NT2/D1 (cell line): ENCODE measurements around the gene FXYD3.

Experiments used
- SUZ12 ChIP-seq: IDR thresholded peaks from 2 replicates; pipeline ENCODE4 v1.6.1; 2011; ENCODE audit not compliant: insufficient read length, insufficient read depth; ENCODE audit errors: extremely low read depth
- YY1 ChIP-seq: IDR thresholded peaks from 2 replicates; pipeline ENCODE4 v1.6.1; 2011; ENCODE audit not compliant: insufficient read length, insufficient read depth
- ZNF274 ChIP-seq: IDR thresholded peaks from 2 replicates; pipeline ENCODE4 v1.6.1; 2011; ENCODE audit warnings: mild to moderate bottlenecking, low read depth, low read length

- TF ChIP-seq YY1: no peak
- TF ChIP-seq ZNF274: no peak
- no peak for TF ChIP-seq SUZ12
These were observed 19.1 kb downstream of the FXYD3 start, which contains the start of gene LGI4 for GRCh38 chr19:35134601-35135242.
